ENCODE data around the gene ATP5MC3.

ATP5MC3 gene

GRCh38 chr2:175220075-175220474 lies 38.6 kb upstream of the ATP5MC3 start:
- Histone ChIP-seq H3K4me3 (ENCODE audit: low read length) (no peak overlapping the region), H3K27me3 (ENCODE audit: low read depth, low read length) (peaks cover 5% of the 10 kb centered on the region; the same call in 1 of the 2 replicates), H3K9me3 (ENCODE audit: insufficient read depth, low read length) (no peaks in the 10 kb centered on the region), H3K4me1 (ENCODE audit: low read length) (no peaks in the 10 kb centered on the region), H2AFZ (ENCODE audit: low read depth, low read length) (no peak overlapping the region), H3K36me3 (replicated peaks; ENCODE audit: low read depth, low read length) (no peaks in the 10 kb centered on the region), H3K9ac (ENCODE audit: low read length) (no peak overlapping the region), H3K4me2 (ENCODE audit: low read length) (no peak overlapping the region), H3K79me2 (ENCODE audit: low read length) (no peaks in the 10 kb centered on the region), H3K27ac (ENCODE audit: low read length) (no peak overlapping the region), H4K20me1 (ENCODE audit: insufficient read depth, low read length) (no peaks in the 10 kb centered on the region)
- TF ChIP-seq, protein P1, sequence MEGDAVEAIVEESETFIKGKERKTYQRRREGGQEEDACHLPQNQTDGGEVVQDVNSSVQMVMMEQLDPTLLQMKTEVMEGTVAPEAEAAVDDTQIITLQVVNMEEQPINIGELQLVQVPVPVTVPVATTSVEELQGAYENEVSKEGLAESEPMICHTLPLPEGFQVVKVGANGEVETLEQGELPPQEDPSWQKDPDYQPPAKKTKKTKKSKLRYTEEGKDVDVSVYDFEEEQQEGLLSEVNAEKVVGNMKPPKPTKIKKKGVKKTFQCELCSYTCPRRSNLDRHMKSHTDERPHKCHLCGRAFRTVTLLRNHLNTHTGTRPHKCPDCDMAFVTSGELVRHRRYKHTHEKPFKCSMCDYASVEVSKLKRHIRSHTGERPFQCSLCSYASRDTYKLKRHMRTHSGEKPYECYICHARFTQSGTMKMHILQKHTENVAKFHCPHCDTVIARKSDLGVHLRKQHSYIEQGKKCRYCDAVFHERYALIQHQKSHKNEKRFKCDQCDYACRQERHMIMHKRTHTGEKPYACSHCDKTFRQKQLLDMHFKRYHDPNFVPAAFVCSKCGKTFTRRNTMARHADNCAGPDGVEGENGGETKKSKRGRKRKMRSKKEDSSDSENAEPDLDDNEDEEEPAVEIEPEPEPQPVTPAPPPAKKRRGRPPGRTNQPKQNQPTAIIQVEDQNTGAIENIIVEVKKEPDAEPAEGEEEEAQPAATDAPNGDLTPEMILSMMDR (IDR thresholded peaks at IDR 0.05; ENCODE audit: low read depth, low read length), result no peak
- TF ChIP-seq EZH2phosphoT487 (IDR thresholded peaks at IDR 0.05; ENCODE audit: low read depth), result no peak

DNA sequence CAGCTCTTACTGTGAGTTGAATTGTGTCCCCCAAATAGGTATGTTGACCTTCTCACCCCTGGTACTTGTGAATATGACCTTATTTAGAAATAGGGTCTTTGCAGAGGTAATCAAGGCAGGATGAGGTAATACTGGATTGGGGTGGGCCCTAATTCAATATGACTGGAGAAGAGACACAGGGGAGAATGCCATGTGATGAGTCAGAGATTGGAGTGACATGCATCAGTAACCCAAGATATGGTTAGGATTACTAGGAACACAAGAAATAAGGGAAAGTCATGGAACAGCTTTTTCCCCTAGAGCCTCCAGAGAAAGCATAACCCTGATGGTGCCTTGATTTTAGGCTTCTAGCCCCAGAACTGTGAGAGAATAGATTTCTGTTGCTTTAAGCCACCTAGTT lies 37.0 kb upstream of the ATP5MC3 start:
- Histone ChIP-seq H3K9ac (ENCODE audit: low read length) (no peak overlapping the region), H3K27ac (ENCODE audit: low read length) (no peak overlapping the region), H3K4me2 (ENCODE audit: low read length) (no peak overlapping the region), H4K20me1 (ENCODE audit: insufficient read depth, low read length) (no peaks in the 10 kb centered on the region), H3K27me3 (ENCODE audit: low read depth, low read length) (no peaks in the 10 kb centered on the region), H3K4me3 (ENCODE audit: low read length) (no peak overlapping the region), H2AFZ (ENCODE audit: low read depth, low read length) (no peak overlapping the region), H3K36me3 (replicated peaks; ENCODE audit: low read depth, low read length) (no peaks in the 10 kb centered on the region), H3K79me2 (ENCODE audit: low read length) (no peaks in the 10 kb centered on the region), H3K4me1 (ENCODE audit: low read length) (no peaks in the 10 kb centered on the region), H3K9me3 (ENCODE audit: insufficient read depth, low read length) (no peaks in the 10 kb centered on the region)
- TF ChIP-seq, protein P1 (IDR thresholded peaks at IDR 0.05; ENCODE audit: low read depth, low read length), result no peak
- no peak for TF ChIP-seq EZH2phosphoT487 (IDR thresholded peaks at IDR 0.05; ENCODE audit: low read depth)

DNA sequence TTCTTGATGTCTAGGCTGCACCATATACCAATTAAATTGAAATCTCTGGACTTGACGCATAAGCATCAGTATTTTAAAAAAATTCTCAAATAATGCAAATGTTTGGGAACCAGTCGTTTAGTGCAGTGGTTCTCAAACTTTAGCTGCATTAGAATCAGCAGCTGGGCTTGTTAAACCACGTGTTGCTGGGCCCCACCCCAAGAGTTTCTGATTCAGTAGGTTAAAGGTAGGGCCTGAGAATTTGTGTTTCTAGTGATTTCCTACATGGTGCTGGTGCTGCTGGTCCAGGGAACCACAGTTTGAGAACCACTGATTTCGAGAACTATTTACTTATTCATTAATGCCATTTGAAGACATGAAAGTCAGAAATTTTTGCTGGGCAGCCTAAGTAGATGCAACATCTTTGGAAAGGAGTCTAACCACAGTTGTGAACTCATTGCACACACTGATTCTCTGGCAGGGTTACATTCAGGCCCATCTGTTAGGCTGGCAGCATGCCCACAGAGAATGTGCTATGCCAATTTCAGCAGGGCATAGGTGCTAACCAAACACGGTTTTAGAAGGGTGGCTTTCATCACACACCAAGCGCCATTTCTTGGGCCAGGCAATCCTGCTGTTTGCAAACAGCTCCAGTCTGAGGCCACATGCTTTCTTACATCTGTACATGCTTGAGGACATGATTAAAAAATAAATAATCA lies 26.4 kb upstream of the ATP5MC3 start:
- no peak overlapping the region for H3K27ac ChIP-seq (ENCODE audit: low read length)
- peaks cover 8% of the 10 kb centered on the region; the same call in 1 of the 2 replicates for H3K4me1 ChIP-seq (ENCODE audit: low read length)
- no peaks in the 10 kb centered on the region for H3K27me3 ChIP-seq (ENCODE audit: low read depth, low read length)
- H3K4me3 ChIP-seq (ENCODE audit: low read length), result no peak overlapping the region
- H2AFZ ChIP-seq (ENCODE audit: low read depth, low read length), result no peak overlapping the region
- H3K4me2 ChIP-seq (ENCODE audit: low read length), result no peak overlapping the region
- TF ChIP-seq, protein P1 (IDR thresholded peaks at IDR 0.05; ENCODE audit: low read depth, low read length), result no peak
- TF ChIP-seq EZH2phosphoT487 (IDR thresholded peaks at IDR 0.05; ENCODE audit: low read depth), result no peak
- no peaks in the 10 kb centered on the region for H3K36me3 ChIP-seq (replicated peaks; ENCODE audit: low read depth, low read length)
- H3K79me2 ChIP-seq (ENCODE audit: low read length), result no peaks in the 10 kb centered on the region
- H3K9me3 ChIP-seq (ENCODE audit: insufficient read depth, low read length), result no peaks in the 10 kb centered on the region
- H3K9ac ChIP-seq (ENCODE audit: low read length), result no peak overlapping the region
- no peaks in the 10 kb centered on the region for H4K20me1 ChIP-seq (ENCODE audit: insufficient read depth, low read length)

DNA sequence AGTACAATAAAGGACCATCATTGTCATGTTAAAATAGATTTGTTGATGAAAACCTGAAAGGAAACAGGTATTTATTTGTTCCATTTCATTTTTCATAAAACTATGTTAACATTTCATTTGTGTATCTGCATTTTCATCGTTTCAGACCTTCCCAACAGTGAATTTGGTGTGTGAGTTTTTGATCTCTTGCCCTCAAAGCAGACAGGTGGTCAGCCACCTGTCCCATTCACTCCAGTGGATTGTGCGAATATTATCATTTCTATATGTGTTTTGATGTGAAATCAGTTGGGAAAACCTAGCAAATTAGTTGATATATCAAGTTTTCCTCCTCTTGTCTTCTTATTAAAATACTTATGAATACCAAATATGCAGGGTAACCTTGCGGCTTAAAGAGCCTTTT lies 25.4 kb upstream of the ATP5MC3 start:
- Histone ChIP-seq H3K4me2 (ENCODE audit: low read length) (no peak overlapping the region), H3K4me1 (ENCODE audit: low read length) (peaks cover 8% of the 10 kb centered on the region; the same call in 1 of the 2 replicates), H3K9me3 (ENCODE audit: insufficient read depth, low read length) (no peaks in the 10 kb centered on the region), H3K4me3 (ENCODE audit: low read length) (no peak overlapping the region), H4K20me1 (ENCODE audit: insufficient read depth, low read length) (no peaks in the 10 kb centered on the region), H3K27me3 (ENCODE audit: low read depth, low read length) (peaks cover 7% of the 10 kb centered on the region), H2AFZ (ENCODE audit: low read depth, low read length) (no peak overlapping the region), H3K9ac (ENCODE audit: low read length) (no peak overlapping the region), H3K27ac (ENCODE audit: low read length) (no peak overlapping the region), H3K79me2 (ENCODE audit: low read length) (no peaks in the 10 kb centered on the region), H3K36me3 (replicated peaks; ENCODE audit: low read depth, low read length) (no peaks in the 10 kb centered on the region)
- TF ChIP-seq, protein P1 (IDR thresholded peaks at IDR 0.05; ENCODE audit: low read depth, low read length), result no peak
- no peak for TF ChIP-seq EZH2phosphoT487 (IDR thresholded peaks at IDR 0.05; ENCODE audit: low read depth)
